ENCODE results near the gene PMM1. TPM values are rescaled to one million over a fixed set of nuclear protein-coding genes. Genes with fewer than 3 reads are reported as not detected.

The PMM1 gene
- polyA plus RNA-seq, 1 of the 3 experiments (the other 2 are of a cell fraction), result 46.4 TPM

DNA sequence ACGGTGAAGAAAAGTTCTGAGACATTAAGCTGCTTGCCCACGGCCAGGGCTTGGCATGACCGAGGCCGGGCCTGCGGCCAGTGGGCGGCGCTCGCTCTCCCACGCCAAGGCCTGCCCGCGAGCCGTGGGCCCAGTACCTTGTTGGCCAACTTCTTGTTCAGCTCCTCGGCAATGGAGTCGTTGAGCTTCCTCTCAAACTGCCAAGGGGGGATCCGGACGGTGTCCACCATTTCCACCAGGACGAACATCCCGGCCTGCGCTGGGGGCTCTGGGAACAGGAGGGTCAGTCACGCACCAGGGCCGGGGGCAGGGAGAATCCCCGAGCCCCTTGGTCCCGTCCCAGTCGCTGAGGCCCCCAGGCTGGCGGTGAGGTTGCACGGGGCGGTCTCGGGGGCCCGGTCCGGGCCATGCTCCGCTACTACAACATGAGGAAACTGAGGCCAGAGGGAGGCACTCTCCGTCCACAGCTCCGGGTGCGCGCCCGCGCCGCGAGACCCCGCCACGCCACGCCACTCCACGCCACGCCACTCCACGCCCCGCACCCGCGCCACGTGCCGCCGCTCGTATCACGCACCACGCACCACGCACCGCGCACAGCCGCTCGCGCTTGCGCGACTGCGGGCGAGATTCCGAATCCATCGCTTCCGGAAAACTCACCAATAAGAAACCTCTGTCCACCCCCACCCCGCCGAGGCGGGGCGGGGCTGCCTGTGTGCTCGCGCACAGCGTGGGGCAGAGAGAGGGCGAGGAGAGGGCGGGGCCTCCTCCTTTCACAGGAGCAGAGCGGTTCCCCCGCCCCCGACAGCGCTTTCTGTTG lies 45.6 kb downstream of the PMM1 start, which contains the start of gene POLR3H:
Gene POLR3H (minus strand): TSS at position 617 of the 817 bp plus-strand sequence. CDS start 369 bp downstream, at position 248.
- Histone ChIP-seq H3K4me1 (ENCODE audit: control insufficient read depth in 1 of 2, insufficient read depth in 2 of 2, low read depth in 1 of 2, low read length in 1 of 2) (peaks cover 4 to 8% of the 10 kb centered on the region in 2 experiments; a peak in 2 of 4 replicates), H3K9me2 (no peaks in the 10 kb centered on the region), H3K36me3 (replicated peaks in 1 of 2; ENCODE audit: control insufficient read depth in 1 of 2, insufficient read depth in 2 of 2, low read length in 1 of 2) (no peaks in the 10 kb centered on the region), H4K20me1 (ENCODE audit: insufficient read depth) (peaks cover 18% of the 10 kb centered on the region; the same call in 1 of the 2 replicates), H3K4me3 (ENCODE audit: low read depth in 2 of 2, low read length in 1 of 2) (peak within 1 kb of the TSS; percentile 67 to 69), H2AFZ (ENCODE audit: low read depth) (peak within 1 kb of the TSS; percentile 59; the same call in 1 of the 2 replicates), H3K27me3 (ENCODE audit: insufficient read depth) (no peaks in the 10 kb centered on the region), H3K9me3 (no peaks in the 10 kb centered on the region), H3K27ac (ENCODE audit: low read depth in 2 of 2, low read length in 1 of 2) (peak within 1 kb of the TSS; percentile 53 to 71), H3K4me2 (peak within 1 kb of the TSS; percentile 84), H3K79me2 (ENCODE audit: insufficient read depth) (peaks cover 47% of the 10 kb centered on the region), H3F3A (replicated peaks; ENCODE audit: insufficient read depth) (no peaks in the 10 kb centered on the region), H3K9ac (peak within 1 kb of the TSS; percentile 79)
- CTCF ChIA-PET, result interaction anchor here (0.6 to 1.8 kb wide), 16 partner anchors 9 to 98 kb away, joined by 3 to 35 read pairs (median 3); partner anchors contain the start of genes CSDC2, DESI1, TOB2 and XRCC6
- DNase-seq, result peak; percentile 93
- WGBS (ENCODE audit: low lambda C conversion rate), result 0% methylated on average over 3 of the region's 80 CpGs
- no peak for TF ChIP-seq TAF1 (IDR thresholded peaks at IDR 0.05; ENCODE audit: borderline replicate concordance, low read depth, low read length)
- TF ChIP-seq RXRA (IDR thresholded peaks at IDR 0.05; ENCODE audit: borderline replicate concordance, low read depth), result no peak
- peak; percentile 79 for TF ChIP-seq NRF1 (IDR thresholded peaks at IDR 0.05; ENCODE audit: low read depth, low read length)
- peak; percentile 50 for TF ChIP-seq RAD21 (IDR thresholded peaks at IDR 0.05; ENCODE audit: low read length)
- TF ChIP-seq CHD2 (IDR thresholded peaks at IDR 0.05; ENCODE audit: low read length, partially characterized antibody), result peak; percentile 80
- TF ChIP-seq, protein P1, sequence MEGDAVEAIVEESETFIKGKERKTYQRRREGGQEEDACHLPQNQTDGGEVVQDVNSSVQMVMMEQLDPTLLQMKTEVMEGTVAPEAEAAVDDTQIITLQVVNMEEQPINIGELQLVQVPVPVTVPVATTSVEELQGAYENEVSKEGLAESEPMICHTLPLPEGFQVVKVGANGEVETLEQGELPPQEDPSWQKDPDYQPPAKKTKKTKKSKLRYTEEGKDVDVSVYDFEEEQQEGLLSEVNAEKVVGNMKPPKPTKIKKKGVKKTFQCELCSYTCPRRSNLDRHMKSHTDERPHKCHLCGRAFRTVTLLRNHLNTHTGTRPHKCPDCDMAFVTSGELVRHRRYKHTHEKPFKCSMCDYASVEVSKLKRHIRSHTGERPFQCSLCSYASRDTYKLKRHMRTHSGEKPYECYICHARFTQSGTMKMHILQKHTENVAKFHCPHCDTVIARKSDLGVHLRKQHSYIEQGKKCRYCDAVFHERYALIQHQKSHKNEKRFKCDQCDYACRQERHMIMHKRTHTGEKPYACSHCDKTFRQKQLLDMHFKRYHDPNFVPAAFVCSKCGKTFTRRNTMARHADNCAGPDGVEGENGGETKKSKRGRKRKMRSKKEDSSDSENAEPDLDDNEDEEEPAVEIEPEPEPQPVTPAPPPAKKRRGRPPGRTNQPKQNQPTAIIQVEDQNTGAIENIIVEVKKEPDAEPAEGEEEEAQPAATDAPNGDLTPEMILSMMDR (IDR thresholded peaks at IDR 0.05), result peak; percentile 62
- peak; percentile 63; the same call in 1 of the 2 replicates for TF ChIP-seq ELF1 (IDR thresholded peaks at IDR 0.05)
- no peak for TF ChIP-seq TCF12 (IDR thresholded peaks at IDR 0.05)
- TF ChIP-seq USF1 (IDR thresholded peaks at IDR 0.05; ENCODE audit: borderline replicate concordance, low read depth), result peak; percentile 25; the same call in 1 of the 2 replicates
- peak; percentile 58; the same call in 1 of the 2 replicates for TF ChIP-seq MXI1 (IDR thresholded peaks at IDR 0.05; ENCODE audit: low read depth, low read length)
- peak; percentile 41; the same call in 1 of the 2 replicates for TF ChIP-seq SIN3A (IDR thresholded peaks at IDR 0.05; ENCODE audit: borderline replicate concordance, low read depth, low read length)
- peak; percentile 43 for TF ChIP-seq SMC3 (IDR thresholded peaks at IDR 0.05; ENCODE audit: low read depth, low read length)
- POLR2A ChIA-PET, result interaction anchor here (0.7 to 1.0 kb wide), 3 partner anchors 46 to 1071 kb away, joined by 3 to 4 read pairs (median 3); partner anchors contain the start of genes PMM1 and POLDIP3

DNA sequence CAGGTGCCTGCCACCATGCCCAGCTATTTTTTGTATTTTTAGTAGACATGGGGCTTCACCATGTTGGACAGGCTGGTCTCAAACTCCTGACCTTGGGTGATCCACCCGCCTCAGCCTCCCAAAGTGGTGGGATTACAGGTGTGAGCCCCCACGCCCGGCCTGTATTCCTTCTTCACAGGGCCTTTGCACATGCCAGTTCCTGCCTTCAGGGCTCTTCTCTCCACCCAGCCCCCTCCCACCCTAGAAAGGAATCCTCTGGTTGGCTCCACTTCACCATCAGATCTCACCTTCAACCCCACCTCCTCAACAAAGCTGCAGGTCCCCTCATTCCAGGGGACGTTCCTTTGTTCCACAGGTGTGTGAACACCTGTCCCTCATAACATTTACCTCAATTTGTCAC lies 47.4 kb downstream of the PMM1 start:
- H3K27ac ChIP-seq (ENCODE audit: low read depth in 2 of 2, low read length in 1 of 2), result no peak overlapping the region
- H3K79me2 ChIP-seq (ENCODE audit: insufficient read depth), result peaks cover 50% of the 10 kb centered on the region
- peaks cover 18% of the 10 kb centered on the region; the same call in 1 of the 2 replicates for H4K20me1 ChIP-seq (ENCODE audit: insufficient read depth)
- H3K27me3 ChIP-seq (ENCODE audit: insufficient read depth), result no peaks in the 10 kb centered on the region
- no peaks in the 10 kb centered on the region for H3K9me3 ChIP-seq
- ChIA-PET POLR2A (no interaction called here), CTCF (no interaction called here)
- no peaks in the 10 kb centered on the region for H3K36me3 ChIP-seq (replicated peaks in 1 of 2; ENCODE audit: control insufficient read depth in 1 of 2, insufficient read depth in 2 of 2, low read length in 1 of 2)
- no peak overlapping the region for H3K4me3 ChIP-seq (ENCODE audit: low read depth in 2 of 2, low read length in 1 of 2)
- no peak overlapping the region for H3K9ac ChIP-seq
- no peak for DNase-seq
- TF ChIP-seq GATA2 (CRISPR knock-in tag; IDR thresholded peaks at IDR 0.05) (no peak), YY1 (IDR thresholded peaks at IDR 0.05; ENCODE audit: low read depth) (no peak), FOXM1 (IDR thresholded peaks at IDR 0.05; ENCODE audit: low read depth) (no peak), RCOR1 (IDR thresholded peaks at IDR 0.05; ENCODE audit: low read length) (no peak), TAF1 (IDR thresholded peaks at IDR 0.05; ENCODE audit: borderline replicate concordance, low read depth, low read length) (no peak), NFIC (IDR thresholded peaks at IDR 0.05; ENCODE audit: borderline replicate concordance) (no peak), RAD21 (IDR thresholded peaks at IDR 0.05; ENCODE audit: low read length) (no peak), EP300 (IDR thresholded peaks at IDR 0.05; ENCODE audit: borderline replicate concordance in 1 of 2, low read depth in 1 of 2, low read length in 1 of 2) (no peak), FOXJ3 (CRISPR knock-in tag; IDR thresholded peaks at IDR 0.05) (no peak), TCF12 (IDR thresholded peaks at IDR 0.05) (no peak), RXRA (IDR thresholded peaks at IDR 0.05; ENCODE audit: borderline replicate concordance, low read depth) (no peak), SIN3A (IDR thresholded peaks at IDR 0.05; ENCODE audit: borderline replicate concordance, low read depth, low read length) (no peak)
- peak overlapping the region; percentile 84 for H3K4me2 ChIP-seq
- H2AFZ ChIP-seq (ENCODE audit: low read depth), result no peak overlapping the region
- peaks cover 4 to 8% of the 10 kb centered on the region in 2 experiments; a peak in 2 of 4 replicates for H3K4me1 ChIP-seq (ENCODE audit: control insufficient read depth in 1 of 2, insufficient read depth in 2 of 2, low read depth in 1 of 2, low read length in 1 of 2)
- H3F3A ChIP-seq (replicated peaks; ENCODE audit: insufficient read depth), result no peaks in the 10 kb centered on the region
- WGBS (ENCODE audit: low lambda C conversion rate), result 95% methylated on average over 4 of the region's 4 CpGs
- H3K9me2 ChIP-seq, result no peaks in the 10 kb centered on the region

Measured in SK-N-SH (cell line).